PC-9 (cell line): ENCODE measurements around the gene EPX. TPM values are rescaled to one million over a fixed set of nuclear protein-coding genes. Genes with fewer than 3 reads are reported as not detected.
A peak's percentile ranks its signal among the peaks of the same experiment; 100 is the strongest.
"Not testable (repeated sequence)": the region's sequence is repeated elsewhere in the genome, so short reads cannot be mapped to it uniquely, and the experiment has no call there.

Source experiments
- Bru-seq: library from RNA; stranded (reverse); fragments of 400-500 nt; gene quantifications from one replicate; lab custom pipeline; 2021; lab: Mats Ljungman, UMichigan
- BruChase-seq, 2 experiments: library from RNA; stranded (reverse); fragments of 400-500 nt; gene quantifications; one replicate each; lab custom pipeline; 2021; lab: Mats Ljungman, UMichigan
- BruUV-seq: library from RNA; stranded (reverse); fragments of 400-500 nt; replicated peaks from 2 replicates; lab custom pipeline; 2021; lab: Mats Ljungman, UMichigan
- CTCF ChIA-PET: fragments of 300-600 bp; sonication (Branson Sonifier 250); formaldehyde crosslinking; loops from one replicate; lab custom pipeline; 2022; ENCODE audit warnings: antibody characterized with exemption; lab: Charles Lee
- POLR2A ChIA-PET: fragments of 300-600 bp; sonication (Branson Sonifier 250); formaldehyde crosslinking; loops from one replicate; lab custom pipeline; 2022; ENCODE audit warnings: antibody characterized with exemption; ENCODE audit not compliant: unreplicated experiment; lab: Charles Lee
- DNase-seq, 2 experiments: peaks; one replicate each; pipeline versions ENCODE4 v3.0.0 to v3.0.0-alpha.2; 2015 to 2022; ENCODE audit warnings: mixed read lengths in 1 of 2
- H2AFZ ChIP-seq: fragments of 200-600 bp; sonication (generic); 2 replicates; pipeline ENCODE4 v1.8.1; 2017; ENCODE audit warnings: antibody characterized with exemption
- H3F3A ChIP-seq: fragments of 200-600 bp; sonication (generic); 2 replicates; pipeline ENCODE4 v1.8.1; 2017; ENCODE audit warnings: antibody characterized with exemption, mild to moderate bottlenecking, low read depth; ENCODE audit not compliant: insufficient read depth
- H3K27ac ChIP-seq: fragments of 200-600 bp; sonication (generic); 2 replicates; pipeline ENCODE4 v1.6.1; 2016; ENCODE audit warnings: mixed run types
- H3K27me3 ChIP-seq: fragments of 200-600 bp; sonication (generic); 2 replicates; pipeline ENCODE4 v1.6.1; 2016; ENCODE audit warnings: low read depth, mixed run types; ENCODE audit not compliant: insufficient read depth
- H3K36me3 ChIP-seq: fragments of 200-600 bp; sonication (generic); 2 replicates; pipeline ENCODE4 v1.6.1; 2016; ENCODE audit warnings: low read depth, mixed run types
- H3K4me1 ChIP-seq: fragments of 200-600 bp; sonication (generic); replicated peaks from 2 replicates; pipeline ENCODE4 v1.6.1; 2016; ENCODE audit warnings: mixed run types; ENCODE audit not compliant: insufficient read depth
- H3K4me2 ChIP-seq: fragments of 200-600 bp; sonication (generic); 2 replicates; pipeline ENCODE4 v1.6.1; 2017; ENCODE audit warnings: mixed run types
- H3K4me3 ChIP-seq: fragments of 200-600 bp; sonication (generic); 2 replicates; pipeline ENCODE4 v1.6.1; 2016; ENCODE audit warnings: mixed run types
- H3K79me2 ChIP-seq: fragments of 200-600 bp; sonication (generic); 2 replicates; pipeline ENCODE4 v1.6.1; 2017; ENCODE audit warnings: low read depth, mixed run types
- H3K9me2 ChIP-seq: fragments of 200-600 bp; sonication (generic); 2 replicates; pipeline ENCODE4 v1.8.1; 2017; ENCODE audit warnings: mild to moderate bottlenecking; ENCODE audit not compliant: insufficient read depth
- H3K9me3 ChIP-seq: fragments of 200-600 bp; sonication (generic); 2 replicates; pipeline ENCODE4 v1.8.1; 2016; ENCODE audit warnings: low read depth; ENCODE audit not compliant: insufficient read depth
- H4K20me1 ChIP-seq: fragments of 200-600 bp; sonication (generic); 2 replicates; pipeline ENCODE4 v1.8.1; 2017; ENCODE audit not compliant: insufficient read depth
- CTCF ChIP-seq: fragments of 200-600 bp; sonication (generic); conservative IDR thresholded peaks from 2 replicates; pipeline ENCODE4 v1.6.1; 2017; ENCODE audit warnings: mixed run types, antibody characterized with exemption, mild to moderate bottlenecking, moderate library complexity
- EZH2 ChIP-seq: fragments of 200-600 bp; sonication (generic); IDR thresholded peaks from 2 replicates; pipeline ENCODE4 v1.8.0; 2017; ENCODE audit warnings: antibody characterized with exemption, low read depth
- intact Hi-C: fragments of 100-400 bp; cut with micrococcal nuclease; formaldehyde crosslinking; loops from one replicate; pipeline ENCODE4 v1.10.0; 2022; ENCODE audit not compliant: unreplicated experiment
- long read RNA-seq: library from polyadenylated mRNA; stranded (forward); transcript quantifications from one replicate; pipeline ENCODE4 v2.0.0, GENCODE V29; 2022
- total RNA-seq: library from RNA; stranded (reverse); gene quantifications from 2 replicates; pipeline ENCODE4 v1.2.3, GENCODE V29; 2021

Gene EPX
- not detected in 2 replicates for total RNA-seq
- not detected for Bru-seq, nascent RNA
- BruChase-seq, experiment 1, labeled RNA remaining after a 2-hour chase, result not detected
- not detected for BruChase-seq, experiment 2, labeled RNA remaining after a 6-hour chase
- long read RNA-seq, partial matches to known transcripts, result 0 of 17 reads
- long read RNA-seq, other reads (novel, unspliced or antisense), result 17 of 17 reads

- TF ChIP-seq CTCF (no peak), EZH2 (no peak)
- intact Hi-C loops, result no loop called here
- CTCF ChIA-PET, result no interaction called here
These were observed at the start of gene EPX for GRCh38 chr17:58192612-58193011. Gene EPX (plus strand): TSS chr17:58192726. CDS start chr17:58192847, 121 bp downstream.

DNA sequence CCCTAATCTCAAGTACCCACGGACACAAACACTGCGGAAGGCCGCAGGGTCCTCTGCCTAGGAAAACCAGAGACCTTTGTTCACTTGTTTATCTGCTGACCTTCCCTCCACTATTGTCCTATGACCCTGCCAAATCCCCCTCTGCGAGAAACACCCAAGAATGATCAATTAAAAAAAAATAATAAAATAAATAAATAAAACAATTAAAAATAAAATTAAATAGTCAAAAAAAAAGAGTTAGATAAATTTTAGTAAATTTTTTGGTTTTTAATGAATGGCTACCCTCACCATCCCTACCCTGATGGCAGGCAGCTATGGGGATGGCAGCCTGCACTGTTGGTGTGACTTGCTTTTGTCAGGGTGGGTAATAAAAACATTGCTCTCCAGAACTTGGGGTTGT is 49.2 kb upstream of the EPX start:
- CTCF ChIA-PET, BruUV-seq, intact Hi-C loops, H3K79me2 ChIP-seq, H3K9me2 ChIP-seq, H2AFZ ChIP-seq, H3K4me2 ChIP-seq, H3K36me3 ChIP-seq, POLR2A ChIA-PET, H3K27ac ChIP-seq, DNase-seq, H3K9me3 ChIP-seq, H3K4me3 ChIP-seq, H4K20me1 ChIP-seq, H3K4me1 ChIP-seq, H3F3A ChIP-seq: not testable (repeated sequence)
- peaks cover 78% of the 10 kb centered on the region for H3K27me3 ChIP-seq

More at GRCh38 chr17:58192612-58193011, at the start of gene EPX:
- DNase-seq, result peak in 1 of 2 experiments; percentile 31
- no peak within 1 kb of the TSS for H3K27ac ChIP-seq
- H3K9me2 ChIP-seq, result no peaks in the 10 kb centered on the region
- H3F3A ChIP-seq, result no peaks in the 10 kb centered on the region
- H3K36me3 ChIP-seq, result no peaks in the 10 kb centered on the region
- BruUV-seq, result no TSS peak
- POLR2A ChIA-PET, result no interaction called here
- no peaks in the 10 kb centered on the region for H3K9me3 ChIP-seq
- no peak within 1 kb of the TSS for H3K4me2 ChIP-seq
- H3K79me2 ChIP-seq, result no peaks in the 10 kb centered on the region
- no peaks in the 10 kb centered on the region for H3K4me1 ChIP-seq
- H4K20me1 ChIP-seq, result no peaks in the 10 kb centered on the region
- peaks cover 85% of the 10 kb centered on the region for H3K27me3 ChIP-seq
- no peak within 1 kb of the TSS for H2AFZ ChIP-seq
- H3K4me3 ChIP-seq, result no peak within 1 kb of the TSS

- CTCF ChIA-PET, result no interaction called here
- Histone ChIP-seq H3K36me3 (no peaks in the 10 kb centered on the region), H3K9me3 (0 out of 2 replicates have a peak, but pooled peaks cover 7% of the 10 kb centered on the region), H3K4me2 (no peak overlapping the region), H3K27me3 (peaks cover 79% of the 10 kb centered on the region), H3K27ac (no peak overlapping the region), H3K4me1 (no peaks in the 10 kb centered on the region), H3F3A (no peaks in the 10 kb centered on the region), H4K20me1 (no peaks in the 10 kb centered on the region), H3K9me2 (no peaks in the 10 kb centered on the region), H3K79me2 (no peaks in the 10 kb centered on the region), H3K4me3 (no peak overlapping the region), H2AFZ (no peak overlapping the region)
- no peak for DNase-seq
- POLR2A ChIA-PET, result no interaction called here
- intact Hi-C loops, result no loop called here
- TF ChIP-seq EZH2 (no peak), CTCF (no peak)
- no TSS peak for BruUV-seq
These were observed 47.7 kb upstream of the EPX start for GRCh38 chr17:58144801-58145200.
